HepG2 (cell line): Measurements from ENCODE around the gene PAFAH1B2.

Source experiments
- HOXA7 ChIP-seq: sonication (generic); formaldehyde crosslinking; IDR thresholded peaks from 2 replicates; pipeline ENCODE4 v1.8.1; 2022; ENCODE audit warnings: mild to moderate bottlenecking, missing genetic modification reagents, moderate library complexity
- NR3C1 ChIP-seq: sonication (generic); formaldehyde crosslinking; IDR thresholded peaks from 2 replicates; pipeline ENCODE4 v1.4.0; 2020; ENCODE audit warnings: missing genetic modification reagents
- ZNF274 ChIP-seq: sonication (generic); formaldehyde crosslinking; IDR thresholded peaks from 2 replicates; pipeline ENCODE4 v1.5.1; 2020; ENCODE audit warnings: mild to moderate bottlenecking, missing genetic modification reagents
- TF ChIP-seq, protein P1 (sequence below): sonication (generic); formaldehyde crosslinking; IDR thresholded peaks from 2 replicates; pipeline ENCODE4 v1.5.0; 2020; ENCODE audit warnings: mild to moderate bottlenecking, missing genetic modification reagents, moderate library complexity
- TF ChIP-seq, protein P2 (sequence below): sonication (generic); formaldehyde crosslinking; IDR thresholded peaks from 2 replicates; pipeline ENCODE4 v1.4.0; 2020; ENCODE audit warnings: missing genetic modification reagents

DNA sequence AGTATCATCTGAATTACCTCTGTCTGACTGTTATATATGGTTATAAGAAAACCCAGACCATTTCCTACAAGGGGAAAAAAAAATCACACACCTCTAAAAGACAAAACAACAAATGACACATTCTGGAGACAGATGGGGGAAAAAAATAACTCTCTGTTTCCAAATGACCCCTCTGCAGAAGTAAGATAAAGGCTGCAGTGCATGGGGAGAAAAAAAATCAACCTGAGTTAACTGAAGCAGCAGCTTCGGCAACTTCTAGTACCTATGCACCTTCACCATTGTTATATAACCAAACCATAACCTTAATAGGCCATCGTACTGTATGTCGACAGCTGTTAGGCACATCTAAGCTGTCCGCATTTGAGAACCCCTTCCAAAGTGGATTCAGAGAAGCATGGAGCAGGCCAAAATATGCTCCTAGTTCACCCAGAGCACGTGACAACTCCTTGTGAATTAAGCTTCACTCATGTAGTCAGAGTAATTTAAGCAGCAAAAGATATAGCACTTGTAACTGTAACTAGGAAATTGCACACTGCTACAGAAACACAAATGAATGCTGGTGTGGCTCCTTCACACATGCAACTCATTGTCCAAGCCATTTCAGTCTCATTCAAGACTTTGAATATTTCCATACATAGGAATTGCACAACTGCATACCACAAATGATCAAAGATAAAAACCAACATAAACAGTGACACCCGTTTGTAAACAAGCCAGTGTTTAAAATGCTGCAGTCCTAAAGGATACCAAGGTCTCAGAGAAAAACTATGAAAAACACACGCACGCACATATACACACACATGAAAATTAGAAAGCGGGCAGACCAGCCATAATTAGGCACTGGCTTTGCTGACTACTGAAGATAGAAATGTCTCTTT, 48.6 kb upstream of the PAFAH1B2 start:
- no peak for TF ChIP-seq HOXA7 (CRISPR knock-in tag)
- TF ChIP-seq, protein P1, sequence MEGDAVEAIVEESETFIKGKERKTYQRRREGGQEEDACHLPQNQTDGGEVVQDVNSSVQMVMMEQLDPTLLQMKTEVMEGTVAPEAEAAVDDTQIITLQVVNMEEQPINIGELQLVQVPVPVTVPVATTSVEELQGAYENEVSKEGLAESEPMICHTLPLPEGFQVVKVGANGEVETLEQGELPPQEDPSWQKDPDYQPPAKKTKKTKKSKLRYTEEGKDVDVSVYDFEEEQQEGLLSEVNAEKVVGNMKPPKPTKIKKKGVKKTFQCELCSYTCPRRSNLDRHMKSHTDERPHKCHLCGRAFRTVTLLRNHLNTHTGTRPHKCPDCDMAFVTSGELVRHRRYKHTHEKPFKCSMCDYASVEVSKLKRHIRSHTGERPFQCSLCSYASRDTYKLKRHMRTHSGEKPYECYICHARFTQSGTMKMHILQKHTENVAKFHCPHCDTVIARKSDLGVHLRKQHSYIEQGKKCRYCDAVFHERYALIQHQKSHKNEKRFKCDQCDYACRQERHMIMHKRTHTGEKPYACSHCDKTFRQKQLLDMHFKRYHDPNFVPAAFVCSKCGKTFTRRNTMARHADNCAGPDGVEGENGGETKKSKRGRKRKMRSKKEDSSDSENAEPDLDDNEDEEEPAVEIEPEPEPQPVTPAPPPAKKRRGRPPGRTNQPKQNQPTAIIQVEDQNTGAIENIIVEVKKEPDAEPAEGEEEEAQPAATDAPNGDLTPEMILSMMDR (CRISPR knock-in tag) = no peak
- no peak for TF ChIP-seq NR3C1 (CRISPR knock-in tag)
- TF ChIP-seq ZNF274 (CRISPR knock-in tag) = no peak
- TF ChIP-seq, protein P2, sequence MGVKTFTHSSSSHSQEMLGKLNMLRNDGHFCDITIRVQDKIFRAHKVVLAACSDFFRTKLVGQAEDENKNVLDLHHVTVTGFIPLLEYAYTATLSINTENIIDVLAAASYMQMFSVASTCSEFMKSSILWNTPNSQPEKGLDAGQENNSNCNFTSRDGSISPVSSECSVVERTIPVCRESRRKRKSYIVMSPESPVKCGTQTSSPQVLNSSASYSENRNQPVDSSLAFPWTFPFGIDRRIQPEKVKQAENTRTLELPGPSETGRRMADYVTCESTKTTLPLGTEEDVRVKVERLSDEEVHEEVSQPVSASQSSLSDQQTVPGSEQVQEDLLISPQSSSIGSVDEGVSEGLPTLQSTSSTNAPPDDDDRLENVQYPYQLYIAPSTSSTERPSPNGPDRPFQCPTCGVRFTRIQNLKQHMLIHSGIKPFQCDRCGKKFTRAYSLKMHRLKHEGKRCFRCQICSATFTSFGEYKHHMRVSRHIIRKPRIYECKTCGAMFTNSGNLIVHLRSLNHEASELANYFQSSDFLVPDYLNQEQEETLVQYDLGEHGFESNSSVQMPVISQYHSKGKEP (CRISPR knock-in tag) = no peak
